Muscle layer of duodenum (tissue), 2 donors: ENCODE measurements around the gene ADGB.

Experiments used
- H3K27ac ChIP-seq: one replicate; pipeline ENCODE4 v1.7.0; 2013; ENCODE audit warnings: mild to moderate bottlenecking, low read length
- H3K27me3 ChIP-seq: one replicate; pipeline ENCODE4 v1.7.0; 2013; ENCODE audit warnings: low read depth, mild to moderate bottlenecking, control low read depth, low read length
- H3K36me3 ChIP-seq, 2 donors: one replicate each; pipeline ENCODE4 v1.7.0; 2013; ENCODE audit warnings: low read length in 2 of 2, control low read depth in 1 of 2, mild to moderate bottlenecking in 1 of 2; ENCODE audit not compliant: insufficient read depth in 2 of 2, control insufficient read depth in 1 of 2
- H3K4me1 ChIP-seq, 2 donors: one replicate each; pipeline ENCODE4 v1.7.0; 2013; ENCODE audit warnings: low read length in 2 of 2, mild to moderate bottlenecking in 2 of 2, control low read depth in 1 of 2, moderate library complexity in 1 of 2; ENCODE audit not compliant: insufficient read depth in 2 of 2, control insufficient read depth in 1 of 2
- H3K4me3 ChIP-seq, 2 donors: one replicate each; pipeline ENCODE4 v1.7.0; 2013; ENCODE audit warnings: low read length in 2 of 2, low read depth in 1 of 2, mild to moderate bottlenecking in 1 of 2
- H3K9me3 ChIP-seq, 2 donors: one replicate each; pipeline ENCODE4 v1.7.0; 2013; ENCODE audit warnings: low read length in 2 of 2, control low read depth in 1 of 2, mild to moderate bottlenecking in 1 of 2; ENCODE audit not compliant: control insufficient read depth in 1 of 2
- donor health status: healthy.

ADGB gene

DNA sequence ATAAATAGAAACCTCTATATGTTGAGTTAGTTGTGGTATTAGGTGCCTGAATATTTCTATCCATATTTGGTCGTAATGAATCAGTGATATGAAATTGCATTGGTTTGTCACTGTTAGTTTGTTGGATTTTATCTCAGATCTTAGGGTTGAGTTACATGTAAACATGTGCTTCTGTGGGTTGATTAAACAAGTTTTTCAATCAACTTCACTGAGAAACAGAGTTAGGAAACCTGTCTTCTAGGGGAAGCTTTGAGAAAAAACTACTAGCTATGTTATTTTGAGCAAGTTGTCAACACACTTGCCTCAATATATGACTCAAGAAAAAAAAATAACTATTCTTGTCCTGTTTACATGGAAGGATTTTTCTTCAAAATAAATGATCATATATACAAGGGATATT, 14.8 kb upstream of the ADGB start:
- H3K27me3 ChIP-seq = no peaks in the 10 kb centered on the region

DNA sequence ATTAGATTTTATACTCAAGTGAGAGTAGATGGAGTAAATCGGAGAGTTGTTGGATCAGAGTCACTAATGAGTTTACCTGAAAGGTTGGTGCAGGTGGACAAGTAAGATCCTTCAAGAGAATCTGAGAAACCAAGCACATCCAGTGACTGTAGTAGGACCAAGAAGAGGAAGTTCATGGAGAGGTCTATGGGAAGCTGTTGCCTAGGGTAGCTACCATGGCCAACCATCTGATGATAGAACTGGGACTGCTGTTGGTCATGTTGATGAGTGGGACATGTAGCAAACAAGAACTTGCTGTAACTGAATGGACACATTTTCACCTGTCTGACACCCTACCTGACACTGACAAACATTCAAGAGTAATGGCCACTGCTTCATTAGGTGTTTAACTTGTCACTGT, 11.3 kb upstream of the ADGB start:
- Histone ChIP-seq H3K4me1 (no peaks in the 10 kb centered on the region), H3K9me3 (no peaks in the 10 kb centered on the region), H3K27me3 (no peaks in the 10 kb centered on the region), H3K4me3 (no peak overlapping the region), H3K36me3 (no peaks in the 10 kb centered on the region), H3K27ac (no peak overlapping the region)

More for the DNA sequence above, 14.8 kb upstream of the ADGB start:
- Histone ChIP-seq H3K9me3 (no peaks in the 10 kb centered on the region), H3K36me3 (no peaks in the 10 kb centered on the region), H3K27ac (no peak overlapping the region), H3K4me1 (no peaks in the 10 kb centered on the region), H3K4me3 (no peak overlapping the region)

DNA sequence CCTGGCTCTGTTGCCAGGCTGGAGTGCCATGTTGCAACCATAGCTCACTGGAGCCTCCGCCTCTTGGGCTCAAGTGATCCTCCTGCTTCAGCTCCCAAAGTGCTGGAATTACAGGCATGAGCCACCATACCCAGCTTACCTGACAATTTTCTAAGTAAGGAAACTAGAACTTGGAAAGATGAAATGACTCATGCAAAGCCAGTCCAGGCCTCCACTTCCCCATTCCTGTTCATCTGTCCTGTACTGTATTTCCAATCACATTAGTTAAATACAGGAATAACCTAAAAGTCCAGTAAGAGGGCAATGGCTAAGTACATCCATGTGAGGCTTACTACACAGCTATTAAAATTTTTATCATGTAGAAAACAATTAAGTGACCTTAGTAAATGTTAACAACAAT, 8.3 kb upstream of the ADGB start:
- H3K4me3 ChIP-seq = no peak overlapping the region
- no peaks in the 10 kb centered on the region for H3K27me3 ChIP-seq
- no peak overlapping the region for H3K27ac ChIP-seq
- H3K9me3 ChIP-seq = no peaks in the 10 kb centered on the region
- H3K36me3 ChIP-seq = no peaks in the 10 kb centered on the region
- no peaks in the 10 kb centered on the region for H3K4me1 ChIP-seq

DNA sequence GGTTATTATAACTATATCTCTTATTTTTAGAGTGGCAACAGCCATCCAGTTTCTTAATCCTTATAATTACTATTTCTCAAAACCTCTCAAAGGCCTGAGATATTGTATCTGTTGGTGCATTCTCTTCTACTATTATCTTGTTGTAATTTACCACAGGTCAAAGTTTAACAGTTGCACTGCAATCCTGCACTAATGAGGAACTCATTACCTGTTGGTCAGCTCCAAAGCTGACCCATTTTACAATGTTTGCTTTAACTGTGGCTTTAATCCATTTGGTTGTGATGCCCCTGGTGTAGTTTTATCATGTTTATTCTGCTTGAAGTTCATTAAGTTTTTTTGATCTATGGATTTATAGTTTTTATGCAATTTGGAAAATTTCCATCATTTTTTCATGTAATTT, 6.3 kb upstream of the ADGB start:
- H3K9me3 ChIP-seq = no peaks in the 10 kb centered on the region
- H3K27ac ChIP-seq = no peak overlapping the region
- no peaks in the 10 kb centered on the region for H3K36me3 ChIP-seq
- no peaks in the 10 kb centered on the region for H3K27me3 ChIP-seq
- H3K4me3 ChIP-seq = no peak overlapping the region
- no peaks in the 10 kb centered on the region for H3K4me1 ChIP-seq

DNA sequence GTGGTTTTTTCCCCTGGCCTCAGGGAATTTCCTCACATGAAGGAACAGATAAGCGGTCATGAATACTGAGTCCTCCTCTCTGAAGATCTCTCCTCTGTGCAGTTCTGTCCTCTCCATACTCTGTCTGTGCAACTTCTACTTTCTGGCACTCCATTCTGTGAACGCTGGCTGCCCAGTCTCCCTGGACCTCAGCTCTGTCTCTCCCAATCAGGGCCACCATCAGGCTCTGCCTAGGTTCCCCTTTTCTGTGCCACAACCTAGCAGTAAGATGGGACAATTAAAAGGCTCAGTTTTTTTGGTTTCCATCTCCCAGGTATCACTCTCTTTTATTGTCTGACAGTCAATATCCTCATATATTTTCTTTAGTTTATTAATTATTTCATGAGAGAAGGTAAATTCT, 4.8 kb upstream of the ADGB start:
- Histone ChIP-seq H3K36me3 (no peaks in the 10 kb centered on the region), H3K4me1 (peaks cover 0 to 6% of the 10 kb centered on the region in 2 donors), H3K9me3 (no peaks in the 10 kb centered on the region), H3K27me3 (no peaks in the 10 kb centered on the region), H3K4me3 (no peak overlapping the region), H3K27ac (no peak overlapping the region)

DNA sequence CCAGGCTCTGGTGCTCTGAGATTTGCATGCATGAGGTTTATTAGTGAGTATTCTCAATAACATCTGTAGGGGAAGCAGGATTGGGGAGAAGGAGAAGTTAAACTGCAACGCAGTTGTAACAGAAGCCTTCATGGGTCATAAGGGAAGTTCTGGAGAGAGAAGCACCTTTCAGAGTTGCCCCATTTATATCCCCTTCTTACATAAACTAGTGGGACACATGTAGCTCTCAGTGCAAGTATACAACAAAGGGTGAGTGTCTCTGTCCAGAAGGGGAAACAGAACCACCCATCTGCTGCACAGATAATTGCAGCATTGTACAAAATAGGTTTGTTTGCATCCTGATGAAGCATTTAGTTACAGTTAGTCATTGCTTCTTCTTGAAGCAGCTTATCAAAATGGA, 4.3 kb upstream of the ADGB start:
- Histone ChIP-seq H3K27me3 (no peaks in the 10 kb centered on the region), H3K9me3 (no peaks in the 10 kb centered on the region), H3K4me1 (peaks cover 0 to 10% of the 10 kb centered on the region in 2 donors), H3K4me3 (no peak overlapping the region), H3K27ac (no peak overlapping the region), H3K36me3 (no peaks in the 10 kb centered on the region)

DNA sequence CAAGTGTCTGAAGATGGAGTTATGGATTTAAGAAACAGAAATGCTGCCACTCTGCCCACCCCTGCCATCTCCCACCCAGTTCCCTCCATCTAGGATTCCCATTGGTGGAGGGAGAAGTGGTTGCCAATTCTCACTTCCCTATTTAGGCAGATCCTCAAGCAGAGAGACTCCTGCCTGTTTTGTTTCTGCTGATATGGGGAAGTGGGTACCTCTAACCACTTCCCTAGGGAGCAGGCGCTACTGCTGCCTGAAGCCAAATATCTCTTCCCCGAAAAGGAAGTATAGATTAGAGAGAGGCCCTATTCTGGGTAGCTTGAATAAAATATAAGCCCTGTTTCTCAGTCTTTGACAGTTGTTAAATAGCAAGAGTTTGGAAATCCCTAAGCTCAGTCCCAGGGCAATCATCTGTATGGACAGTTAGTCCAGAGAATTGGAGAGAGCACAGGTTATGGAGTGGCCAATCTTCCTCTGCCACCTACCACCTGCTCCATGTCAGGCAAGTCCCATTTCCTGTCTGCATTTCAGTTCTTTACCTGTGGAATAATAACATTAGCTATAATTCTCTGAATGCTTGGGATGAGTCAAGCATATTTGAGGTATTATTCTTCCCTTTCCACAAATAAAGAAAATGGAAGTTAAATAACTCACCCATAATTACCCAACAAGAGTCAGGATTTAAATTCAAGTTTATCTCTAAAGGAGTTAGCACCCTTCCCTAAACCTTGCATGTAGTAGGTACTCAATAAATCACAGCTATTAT, 2.6 kb upstream of the ADGB start:
- Histone ChIP-seq H3K27ac (no peak overlapping the region), H3K27me3 (no peaks in the 10 kb centered on the region), H3K4me1 (peaks cover 0 to 10% of the 10 kb centered on the region in 2 donors), H3K36me3 (no peaks in the 10 kb centered on the region), H3K4me3 (no peak overlapping the region), H3K9me3 (no peaks in the 10 kb centered on the region)

DNA sequence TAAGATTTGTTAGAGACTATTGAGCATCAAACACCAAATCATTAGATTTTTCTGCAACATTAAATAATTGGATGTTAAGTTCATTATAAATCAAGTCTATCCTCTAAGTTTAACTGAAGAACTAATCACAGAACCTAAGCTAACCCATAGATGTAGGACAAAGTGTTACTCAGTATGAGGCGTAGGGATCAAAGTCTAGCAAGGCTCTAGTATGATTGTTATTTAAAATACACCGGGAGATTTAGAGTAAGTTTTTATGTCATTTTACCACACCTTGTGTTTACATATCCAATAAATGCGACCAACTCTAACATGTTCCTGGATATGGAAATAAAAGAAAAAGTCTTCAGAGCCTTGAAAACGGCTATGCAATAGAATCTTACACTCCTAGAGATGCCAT, 2.6 kb downstream of the ADGB start:
- Histone ChIP-seq H3K27ac (no peak overlapping the region), H3K27me3 (no peaks in the 10 kb centered on the region), H3K4me1 (peaks cover 0 to 10% of the 10 kb centered on the region in 2 donors), H3K4me3 (no peak overlapping the region), H3K36me3 (no peaks in the 10 kb centered on the region), H3K9me3 (no peaks in the 10 kb centered on the region)

DNA sequence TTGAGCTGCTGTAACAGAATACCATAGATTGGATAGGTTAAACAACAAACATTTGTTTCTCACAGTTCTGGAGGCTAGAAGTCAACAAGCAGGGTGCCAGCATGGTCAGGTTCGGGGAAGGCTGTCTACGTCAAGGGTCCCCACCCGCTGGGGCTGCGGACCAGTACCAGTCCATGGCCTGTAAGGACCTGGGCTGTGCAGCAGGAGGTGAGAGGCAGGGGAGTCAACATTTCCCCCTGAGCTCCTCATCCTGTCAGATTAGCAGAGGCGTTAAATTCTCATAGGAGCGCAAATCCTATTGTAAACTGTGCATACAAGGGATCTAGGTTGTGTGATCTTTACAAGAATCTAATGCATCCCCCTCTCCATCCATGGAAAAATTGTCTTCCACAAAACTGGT, 3.8 kb downstream of the ADGB start:
- H3K4me3 ChIP-seq = no peak overlapping the region
- no peaks in the 10 kb centered on the region for H3K27me3 ChIP-seq
- no peaks in the 10 kb centered on the region for H3K9me3 ChIP-seq
- no peaks in the 10 kb centered on the region for H3K36me3 ChIP-seq
- peaks cover 0 to 10% of the 10 kb centered on the region in 2 donors for H3K4me1 ChIP-seq
- no peak overlapping the region for H3K27ac ChIP-seq

DNA sequence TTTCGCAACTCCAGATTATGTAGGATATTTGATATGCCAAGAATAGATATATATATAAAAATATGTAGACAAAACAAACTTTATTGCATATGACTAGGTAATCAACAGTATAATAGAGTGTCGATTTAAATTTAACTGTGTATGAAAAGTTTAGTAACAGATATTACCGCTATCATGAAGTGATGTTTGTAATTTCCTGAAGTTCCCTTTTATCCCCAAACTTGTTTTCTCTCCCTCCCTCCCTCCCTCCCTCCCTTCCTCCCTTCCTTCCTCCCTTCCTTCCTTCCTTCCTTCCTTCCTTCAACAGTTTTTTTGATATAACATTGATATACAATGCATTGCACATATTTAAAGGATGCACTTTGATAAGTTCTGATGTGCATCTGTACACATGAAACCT, 15.2 kb downstream of the ADGB start:
- Histone ChIP-seq H3K36me3 (no peaks in the 10 kb centered on the region), H3K4me3 (no peak overlapping the region)

DNA sequence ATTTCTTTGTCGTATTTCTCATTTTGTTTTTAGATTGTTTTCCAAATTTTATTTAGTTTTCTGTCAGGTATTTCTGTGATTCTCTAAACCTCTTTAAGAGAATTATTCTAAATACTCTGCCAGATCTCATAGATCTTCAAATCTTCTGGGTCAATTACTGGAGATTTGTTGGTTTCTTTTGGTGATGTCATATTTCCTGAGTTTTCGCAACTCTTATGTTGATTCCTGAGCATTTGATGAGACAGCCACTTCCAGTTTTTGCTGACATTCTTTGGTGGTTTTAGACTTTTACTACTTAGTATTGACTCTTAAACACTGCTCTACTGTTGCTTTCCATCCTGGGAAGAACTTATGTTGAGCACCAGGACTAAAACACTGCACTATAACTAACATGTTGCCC, 21.9 kb downstream of the ADGB start:
- no peaks in the 10 kb centered on the region for H3K27me3 ChIP-seq
- H3K27ac ChIP-seq = no peak overlapping the region
- H3K9me3 ChIP-seq = peaks cover 0 to 6% of the 10 kb centered on the region in 2 donors

More for the DNA sequence above, 15.2 kb downstream of the ADGB start:
- Histone ChIP-seq H3K27ac (no peak overlapping the region), H3K27me3 (no peaks in the 10 kb centered on the region), H3K4me1 (no peaks in the 10 kb centered on the region), H3K9me3 (no peaks in the 10 kb centered on the region)

DNA sequence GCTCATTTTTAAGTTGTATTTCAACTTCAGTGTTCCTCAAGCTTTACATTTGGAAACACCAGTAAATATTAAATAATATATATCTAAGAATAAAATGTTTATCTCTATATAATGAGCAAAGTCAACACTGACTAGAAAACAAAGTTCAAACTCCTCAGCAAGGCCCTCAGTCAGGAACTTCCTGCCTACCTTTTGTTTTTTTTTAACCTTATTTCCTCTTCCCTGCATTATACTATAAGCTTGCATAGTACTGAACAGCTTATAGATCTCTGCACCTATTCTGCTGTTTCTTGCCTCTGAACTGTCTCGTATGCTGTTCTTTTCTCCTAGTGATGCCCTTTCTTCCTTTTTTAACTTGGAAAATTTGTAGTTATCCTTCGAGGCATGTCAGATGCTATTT, 29.6 kb downstream of the ADGB start:
- H3K36me3 ChIP-seq = no peaks in the 10 kb centered on the region
- H3K27ac ChIP-seq = no peak overlapping the region
- peaks cover 0 to 4% of the 10 kb centered on the region in 2 donors for H3K9me3 ChIP-seq
- H3K27me3 ChIP-seq = no peaks in the 10 kb centered on the region
- no peak overlapping the region for H3K4me3 ChIP-seq
- H3K4me1 ChIP-seq = no peaks in the 10 kb centered on the region

More for the DNA sequence above, 21.9 kb downstream of the ADGB start:
- H3K4me1 ChIP-seq = no peaks in the 10 kb centered on the region
- no peaks in the 10 kb centered on the region for H3K36me3 ChIP-seq
- H3K4me3 ChIP-seq = no peak overlapping the region
